Dendritic cell treated with granulocyte-macrophage colony-stimulating factor and Interleukin-4, amounts not matched to agents 40 ng/mL and 50 ng/mL, for 4 days (primary cell): ENCODE measurements around the gene OTUB2.

Experiments used
- H3K27ac Mint-ChIP-seq: one replicate; pipeline ENCODE4 v1.8.0; 2022; ENCODE audit warnings: mild to moderate bottlenecking, mixed read lengths
- H3K27me3 Mint-ChIP-seq: one replicate; pipeline ENCODE4 v1.8.0; 2022; ENCODE audit warnings: mild to moderate bottlenecking, mixed read lengths
- H3K36me3 Mint-ChIP-seq: one replicate; pipeline ENCODE4 v1.8.0; 2022; ENCODE audit warnings: low read depth, mixed read lengths
- H3K4me1 Mint-ChIP-seq: one replicate; pipeline ENCODE4 v1.8.0; 2022; ENCODE audit warnings: low read depth, mixed read lengths
- H3K4me3 Mint-ChIP-seq: one replicate; pipeline ENCODE4 v1.8.0; 2022; ENCODE audit warnings: mild to moderate bottlenecking, moderate library complexity, mixed read lengths
- H3K9me3 Mint-ChIP-seq: one replicate; pipeline ENCODE4 v1.8.0; 2022; ENCODE audit warnings: mixed read lengths
- intact Hi-C: fragments of 100-400 bp; cut with micrococcal nuclease; formaldehyde crosslinking; loops from one replicate; pipeline ENCODE4 v1.15.0; 2022

OTUB2 gene

GRCh38 chr14:94031883-94032279, 5.7 kb downstream of the OTUB2 start:
- no peak overlapping the region for H3K27ac Mint-ChIP-seq
- intact Hi-C loops, result no loop called here
- H3K9me3 Mint-ChIP-seq, result no peaks in the 10 kb centered on the region
- no peaks in the 10 kb centered on the region for H3K36me3 Mint-ChIP-seq
- H3K4me3 Mint-ChIP-seq, result no peak overlapping the region
- H3K4me1 Mint-ChIP-seq, result peaks cover 41% of the 10 kb centered on the region
- peaks cover 3% of the 10 kb centered on the region for H3K27me3 Mint-ChIP-seq

GRCh38 chr14:94034886-94035285, 8.7 kb downstream of the OTUB2 start:
- peaks cover 3% of the 10 kb centered on the region for H3K27me3 Mint-ChIP-seq
- peaks cover 6% of the 10 kb centered on the region for H3K36me3 Mint-ChIP-seq
- H3K27ac Mint-ChIP-seq, result no peak overlapping the region
- peaks cover 11% of the 10 kb centered on the region for H3K4me1 Mint-ChIP-seq
- intact Hi-C loops, result no loop called here
- no peak overlapping the region for H3K4me3 Mint-ChIP-seq
- no peaks in the 10 kb centered on the region for H3K9me3 Mint-ChIP-seq

- H3K4me3 Mint-ChIP-seq, result no peak overlapping the region
- no peaks in the 10 kb centered on the region for H3K9me3 Mint-ChIP-seq
- H3K4me1 Mint-ChIP-seq, result peaks cover 5% of the 10 kb centered on the region
- intact Hi-C loops, result loop anchor here (1.0 kb wide), 2 partner anchors 100 to 144 kb away; no protein-coding TSS in a partner anchor
- H3K27ac Mint-ChIP-seq, result no peak overlapping the region
- peaks cover 3% of the 10 kb centered on the region for H3K27me3 Mint-ChIP-seq
- peaks cover 11% of the 10 kb centered on the region for H3K36me3 Mint-ChIP-seq
Observed at GRCh38 chr14:94036313-94037167, 10.4 kb downstream of the OTUB2 start.

GRCh38 chr14:94037954-94038353, 11.8 kb downstream of the OTUB2 start:
- Mint-ChIP-seq H3K9me3 (no peaks in the 10 kb centered on the region), H3K27ac (no peak overlapping the region), H3K27me3 (peaks cover 3% of the 10 kb centered on the region), H3K36me3 (peaks cover 11% of the 10 kb centered on the region), H3K4me3 (no peak overlapping the region), H3K4me1 (peaks cover 5% of the 10 kb centered on the region)
- intact Hi-C loops, result no loop called here

- no peak overlapping the region for H3K4me3 Mint-ChIP-seq
- H3K9me3 Mint-ChIP-seq, result no peaks in the 10 kb centered on the region
- no peak overlapping the region for H3K27ac Mint-ChIP-seq
- peaks cover 5% of the 10 kb centered on the region for H3K4me1 Mint-ChIP-seq
- H3K27me3 Mint-ChIP-seq, result peaks cover 3% of the 10 kb centered on the region
- peaks cover 14% of the 10 kb centered on the region for H3K36me3 Mint-ChIP-seq
- intact Hi-C loops, result no loop called here
Observed at GRCh38 chr14:94038510-94038909, 12.4 kb downstream of the OTUB2 start.

- no peaks in the 10 kb centered on the region for H3K9me3 Mint-ChIP-seq
- no peak overlapping the region for H3K4me3 Mint-ChIP-seq
- no peak overlapping the region for H3K27ac Mint-ChIP-seq
- intact Hi-C loops, result no loop called here
- peaks cover 5% of the 10 kb centered on the region for H3K4me1 Mint-ChIP-seq
- H3K36me3 Mint-ChIP-seq, result peaks cover 20% of the 10 kb centered on the region
- H3K27me3 Mint-ChIP-seq, result peaks cover 3% of the 10 kb centered on the region
Observed at GRCh38 chr14:94038921-94039629, 12.9 kb downstream of the OTUB2 start.

- H3K4me1 Mint-ChIP-seq, result peaks cover 5% of the 10 kb centered on the region
- H3K27ac Mint-ChIP-seq, result no peak overlapping the region
- peaks cover 32% of the 10 kb centered on the region for H3K36me3 Mint-ChIP-seq
- intact Hi-C loops, result no loop called here
- H3K9me3 Mint-ChIP-seq, result no peaks in the 10 kb centered on the region
- H3K27me3 Mint-ChIP-seq, result peaks cover 3% of the 10 kb centered on the region
- H3K4me3 Mint-ChIP-seq, result no peak overlapping the region
Observed at GRCh38 chr14:94040247-94040646, 14.1 kb downstream of the OTUB2 start.

- H3K27ac Mint-ChIP-seq, result no peak overlapping the region
- H3K4me3 Mint-ChIP-seq, result no peak overlapping the region
- H3K36me3 Mint-ChIP-seq, result peaks cover 37% of the 10 kb centered on the region
- no peaks in the 10 kb centered on the region for H3K9me3 Mint-ChIP-seq
- H3K27me3 Mint-ChIP-seq, result peaks cover 3% of the 10 kb centered on the region
- H3K4me1 Mint-ChIP-seq, result peaks cover 5% of the 10 kb centered on the region
- intact Hi-C loops, result no loop called here
Observed at GRCh38 chr14:94040796-94041195, 14.7 kb downstream of the OTUB2 start.

- Mint-ChIP-seq H3K27ac (no peak overlapping the region), H3K9me3 (no peaks in the 10 kb centered on the region), H3K27me3 (peaks cover 1% of the 10 kb centered on the region), H3K4me1 (peaks cover 2% of the 10 kb centered on the region), H3K36me3 (peaks cover 47% of the 10 kb centered on the region), H3K4me3 (no peak overlapping the region)
- intact Hi-C loops, result no loop called here
Observed at GRCh38 chr14:94041551-94042346, 15.6 kb downstream of the OTUB2 start.

GRCh38 chr14:94042433-94043091, 16.4 kb downstream of the OTUB2 start:
- no peak overlapping the region for H3K4me3 Mint-ChIP-seq
- intact Hi-C loops, result no loop called here

GRCh38 chr14:94043111-94043755, 17.1 kb downstream of the OTUB2 start:
- intact Hi-C loops, result no loop called here
- Mint-ChIP-seq H3K36me3 (peaks cover 62% of the 10 kb centered on the region), H3K27ac (no peak overlapping the region), H3K9me3 (no peaks in the 10 kb centered on the region), H3K27me3 (no peaks in the 10 kb centered on the region), H3K4me3 (no peak overlapping the region), H3K4me1 (no peaks in the 10 kb centered on the region)

More at GRCh38 chr14:94042433-94043091, 16.4 kb downstream of the OTUB2 start:
- Mint-ChIP-seq H3K9me3 (no peaks in the 10 kb centered on the region), H3K4me1 (no peaks in the 10 kb centered on the region), H3K27ac (no peak overlapping the region), H3K36me3 (peaks cover 55% of the 10 kb centered on the region), H3K27me3 (no peaks in the 10 kb centered on the region)

- Mint-ChIP-seq H3K4me1 (no peaks in the 10 kb centered on the region), H3K4me3 (no peak overlapping the region), H3K27me3 (no peaks in the 10 kb centered on the region), H3K27ac (no peak overlapping the region), H3K36me3 (peaks cover 67% of the 10 kb centered on the region), H3K9me3 (no peaks in the 10 kb centered on the region)
- intact Hi-C loops, result no loop called here
Observed at GRCh38 chr14:94043756-94044475, 17.8 kb downstream of the OTUB2 start.
